Stomach smooth muscle (tissue), 2 donors: ENCODE results near the gene TMEM229B.
A peak's percentile ranks its signal among the peaks of the same experiment; 100 is the strongest.

Experiments used
- H3K27ac ChIP-seq: one replicate; pipeline ENCODE4 v1.7.0; 2013; ENCODE audit warnings: mild to moderate bottlenecking, low read length, inconsistent platforms
- H3K27me3 ChIP-seq, 2 donors: one replicate each; pipeline ENCODE4 v1.7.0; 2013; ENCODE audit warnings: low read length in 2 of 2; ENCODE audit not compliant: insufficient read depth in 2 of 2, control insufficient read depth in 1 of 2
- H3K36me3 ChIP-seq, 2 donors: one replicate each; pipeline ENCODE4 v1.7.0; 2013; ENCODE audit warnings: low read length in 2 of 2; ENCODE audit not compliant: control insufficient read depth in 2 of 2, insufficient read depth in 2 of 2
- H3K4me1 ChIP-seq: one replicate; pipeline ENCODE4 v1.7.0; 2013; ENCODE audit warnings: low read length; ENCODE audit not compliant: control insufficient read depth, insufficient read depth
- H3K4me3 ChIP-seq, 2 donors: one replicate each; pipeline ENCODE4 v1.7.0; 2013; ENCODE audit warnings: low read length in 2 of 2
- H3K9ac ChIP-seq, 2 donors: one replicate each; pipeline ENCODE4 v1.7.0; 2013; ENCODE audit warnings: low read length in 2 of 2, mild to moderate bottlenecking in 1 of 2
- H3K9me3 ChIP-seq, 2 donors: one replicate each; pipeline ENCODE4 v1.7.0; 2013; ENCODE audit warnings: low read length in 2 of 2; ENCODE audit not compliant: control insufficient read depth in 2 of 2
- donor health status: healthy.
- donor health status: Pancreatic carcinoma.

Gene TMEM229B

GRCh38 chr14:67526676-67527459 is 38.3 kb upstream of the TMEM229B start:
- Histone ChIP-seq H3K4me3 (no peak overlapping the region), H3K9ac (no peak overlapping the region), H3K36me3 (no peaks in the 10 kb centered on the region), H3K27ac (no peak overlapping the region), H3K27me3 (peaks cover 6 to 10% of the 10 kb centered on the region in 2 donors), H3K9me3 (no peaks in the 10 kb centered on the region), H3K4me1 (no peaks in the 10 kb centered on the region)

GRCh38 chr14:67526181-67526580 is 37.7 kb upstream of the TMEM229B start:
- no peaks in the 10 kb centered on the region for H3K36me3 ChIP-seq
- H3K9ac ChIP-seq = no peak overlapping the region
- H3K9me3 ChIP-seq = no peaks in the 10 kb centered on the region
- H3K4me3 ChIP-seq = no peak overlapping the region
- H3K27ac ChIP-seq = no peak overlapping the region
- H3K4me1 ChIP-seq = no peaks in the 10 kb centered on the region
- H3K27me3 ChIP-seq = peaks cover 6 to 10% of the 10 kb centered on the region in 2 donors

GRCh38 chr14:67525389-67525788 is 36.9 kb upstream of the TMEM229B start:
- Histone ChIP-seq H3K9me3 (no peaks in the 10 kb centered on the region), H3K9ac (no peak overlapping the region), H3K27ac (no peak overlapping the region), H3K36me3 (no peaks in the 10 kb centered on the region), H3K27me3 (peaks cover 6 to 10% of the 10 kb centered on the region in 2 donors), H3K4me1 (no peaks in the 10 kb centered on the region), H3K4me3 (no peak overlapping the region)

GRCh38 chr14:67524634-67524963 is 36.1 kb upstream of the TMEM229B start:
- no peaks in the 10 kb centered on the region for H3K9me3 ChIP-seq
- no peaks in the 10 kb centered on the region for H3K36me3 ChIP-seq
- no peak overlapping the region for H3K27ac ChIP-seq
- H3K4me1 ChIP-seq = no peaks in the 10 kb centered on the region
- H3K9ac ChIP-seq = no peak overlapping the region
- no peak overlapping the region for H3K4me3 ChIP-seq
- peaks cover 4 to 10% of the 10 kb centered on the region in 2 donors for H3K27me3 ChIP-seq

GRCh38 chr14:67523764-67524633 is 35.5 kb upstream of the TMEM229B start:
- peaks cover 4 to 10% of the 10 kb centered on the region in 2 donors for H3K27me3 ChIP-seq
- H3K9ac ChIP-seq = no peak overlapping the region
- no peaks in the 10 kb centered on the region for H3K9me3 ChIP-seq
- H3K36me3 ChIP-seq = no peaks in the 10 kb centered on the region
- no peaks in the 10 kb centered on the region for H3K4me1 ChIP-seq
- no peak overlapping the region for H3K4me3 ChIP-seq
- H3K27ac ChIP-seq = no peak overlapping the region

DNA sequence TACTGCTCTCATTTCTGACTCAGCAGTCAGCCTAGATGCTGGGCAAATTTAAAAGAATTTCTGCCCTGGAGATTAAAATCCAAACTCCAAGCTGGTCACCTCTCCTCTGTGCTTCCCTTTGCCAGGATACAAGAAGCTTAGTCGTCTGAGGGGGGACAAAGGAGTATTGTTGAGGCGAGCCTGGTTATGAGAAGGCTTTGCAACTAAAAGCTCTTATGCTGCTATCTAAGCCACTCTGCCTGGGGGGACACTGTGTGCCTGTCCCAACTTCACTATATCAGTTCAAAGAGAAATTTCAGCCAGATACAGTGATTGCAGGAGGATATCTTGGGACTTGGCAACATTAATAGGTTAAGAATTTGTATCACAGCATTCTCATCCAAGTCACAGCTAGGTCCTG is 33.7 kb upstream of the TMEM229B start:
- Histone ChIP-seq H3K27ac (no peak overlapping the region), H3K27me3 (peaks cover 4 to 10% of the 10 kb centered on the region in 2 donors)

GRCh38 chr14:67520482-67520881 is 32.0 kb upstream of the TMEM229B start:
- H3K9me3 ChIP-seq = no peaks in the 10 kb centered on the region
- no peaks in the 10 kb centered on the region for H3K36me3 ChIP-seq
- H3K4me3 ChIP-seq = no peak overlapping the region
- no peak overlapping the region for H3K9ac ChIP-seq
- H3K27ac ChIP-seq = no peak overlapping the region
- peaks cover 8% of the 10 kb centered on the region for H3K4me1 ChIP-seq
- peaks cover 4 to 10% of the 10 kb centered on the region in 2 donors for H3K27me3 ChIP-seq

More for the DNA sequence above, 33.7 kb upstream of the TMEM229B start:
- Histone ChIP-seq H3K4me3 (no peak overlapping the region), H3K36me3 (no peaks in the 10 kb centered on the region), H3K9me3 (no peaks in the 10 kb centered on the region), H3K9ac (no peak overlapping the region), H3K4me1 (no peaks in the 10 kb centered on the region)

GRCh38 chr14:67519406-67519805 is 30.9 kb upstream of the TMEM229B start:
- Histone ChIP-seq H3K27ac (no peak overlapping the region), H3K4me3 (no peak overlapping the region), H3K36me3 (no peaks in the 10 kb centered on the region), H3K27me3 (peaks cover 4 to 5% of the 10 kb centered on the region in 2 donors), H3K4me1 (peaks cover 10% of the 10 kb centered on the region), H3K9ac (no peak overlapping the region), H3K9me3 (no peaks in the 10 kb centered on the region)

DNA sequence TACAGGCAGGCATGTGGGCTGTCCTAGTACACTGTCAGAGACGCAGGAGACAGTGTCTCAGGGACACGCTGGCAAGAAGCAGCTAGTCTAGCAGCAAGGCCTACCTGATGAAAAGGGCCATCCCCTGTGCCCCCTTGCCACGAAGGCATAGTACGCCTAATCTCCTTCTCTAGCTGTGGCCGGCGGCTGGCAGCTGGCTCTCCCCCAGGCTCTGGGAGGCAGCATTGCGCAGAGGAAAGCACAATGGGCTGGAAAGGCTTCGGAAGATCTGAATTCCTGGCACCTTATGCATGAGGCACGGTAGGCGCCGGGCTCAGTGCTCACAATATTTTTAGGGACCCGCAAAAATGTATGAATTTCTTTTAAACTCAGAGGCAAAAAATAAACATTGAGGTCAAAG is 28.6 kb upstream of the TMEM229B start:
- H3K27me3 ChIP-seq = no peaks in the 10 kb centered on the region
- H3K9me3 ChIP-seq = no peaks in the 10 kb centered on the region
- no peaks in the 10 kb centered on the region for H3K36me3 ChIP-seq
- H3K4me1 ChIP-seq = peaks cover 15% of the 10 kb centered on the region
- H3K27ac ChIP-seq = no peak overlapping the region
- peak overlapping the region in 1 of 2 donors; percentile 29 for H3K4me3 ChIP-seq
- H3K9ac ChIP-seq = no peak overlapping the region

DNA sequence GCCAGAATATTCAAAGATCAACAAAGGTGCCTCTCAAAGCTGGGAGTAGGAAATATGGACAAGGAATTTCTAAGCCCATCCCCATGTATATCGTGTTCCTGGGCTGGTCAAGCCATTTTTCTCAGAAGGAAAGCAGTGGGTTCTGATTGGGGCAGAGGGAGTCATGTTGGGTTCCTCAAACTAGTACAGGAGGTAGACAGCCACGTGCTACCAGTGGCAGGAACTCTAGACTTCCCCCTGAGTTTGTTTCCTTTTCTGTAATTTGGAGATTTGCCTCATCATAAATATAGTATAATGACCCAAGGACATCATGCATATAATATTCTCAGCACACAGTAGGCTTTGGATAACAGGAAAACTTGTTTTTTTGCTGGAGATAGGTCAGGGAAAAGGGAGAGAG is 28.2 kb upstream of the TMEM229B start:
- H3K9ac ChIP-seq = no peak overlapping the region
- no peaks in the 10 kb centered on the region for H3K9me3 ChIP-seq
- H3K27me3 ChIP-seq = no peaks in the 10 kb centered on the region
- H3K4me1 ChIP-seq = peaks cover 15% of the 10 kb centered on the region
- no peak overlapping the region for H3K27ac ChIP-seq
- H3K4me3 ChIP-seq = peak overlapping the region in 1 of 2 donors; percentile 29
- no peaks in the 10 kb centered on the region for H3K36me3 ChIP-seq
